ENCODE results near the gene OSBPL7. TPM values are rescaled to one million over a fixed set of nuclear protein-coding genes. Genes with fewer than 3 reads are reported as not detected.
A peak's percentile ranks its signal among the peaks of the same experiment; 100 is the strongest.

OSBPL7 gene
- total RNA-seq, 3 donors from 2014 or later, result 3.0 to 10.2 (median 8.9) TPM

DNA sequence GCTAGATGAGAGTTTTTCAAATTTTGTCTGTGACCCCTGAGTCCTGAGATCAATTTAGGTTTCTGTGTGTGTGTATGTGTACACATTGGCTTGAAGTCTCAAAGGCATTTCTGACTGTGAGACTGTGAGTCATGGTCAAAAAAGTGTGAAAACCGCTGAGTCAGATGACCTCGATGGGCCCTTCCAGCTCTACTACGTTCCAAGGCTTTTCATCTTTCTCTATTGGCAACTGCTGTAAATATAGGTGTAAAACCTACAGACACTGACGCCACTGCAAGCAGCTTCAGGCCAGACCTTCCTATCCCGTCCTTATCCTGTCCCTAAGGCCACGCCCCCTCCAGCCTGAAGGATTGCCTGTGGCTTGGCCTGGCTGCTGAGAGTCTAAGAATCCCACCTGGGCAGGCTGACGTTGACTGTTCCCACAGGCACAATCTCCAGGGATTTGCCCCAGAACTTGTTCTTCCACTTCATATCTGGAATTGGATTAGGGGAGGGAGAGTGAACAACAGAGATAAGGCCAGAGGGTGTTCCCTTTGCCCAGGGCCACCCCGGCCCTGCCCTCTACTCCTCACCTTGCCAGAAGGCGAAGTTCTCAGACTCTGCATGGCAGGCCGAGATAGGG is 11.3 kb downstream of the OSBPL7 start:
- Histone ChIP-seq H3K4me3 (no peak overlapping the region), H3K4me1 (no peaks in the 10 kb centered on the region), H3K9me3 (no peaks in the 10 kb centered on the region), H3K36me3 (no peaks in the 10 kb centered on the region), H3K27ac (peak overlapping the region; percentile 16 to 67), H3K27me3 (no peaks in the 10 kb centered on the region)
- TF ChIP-seq, protein P1, sequence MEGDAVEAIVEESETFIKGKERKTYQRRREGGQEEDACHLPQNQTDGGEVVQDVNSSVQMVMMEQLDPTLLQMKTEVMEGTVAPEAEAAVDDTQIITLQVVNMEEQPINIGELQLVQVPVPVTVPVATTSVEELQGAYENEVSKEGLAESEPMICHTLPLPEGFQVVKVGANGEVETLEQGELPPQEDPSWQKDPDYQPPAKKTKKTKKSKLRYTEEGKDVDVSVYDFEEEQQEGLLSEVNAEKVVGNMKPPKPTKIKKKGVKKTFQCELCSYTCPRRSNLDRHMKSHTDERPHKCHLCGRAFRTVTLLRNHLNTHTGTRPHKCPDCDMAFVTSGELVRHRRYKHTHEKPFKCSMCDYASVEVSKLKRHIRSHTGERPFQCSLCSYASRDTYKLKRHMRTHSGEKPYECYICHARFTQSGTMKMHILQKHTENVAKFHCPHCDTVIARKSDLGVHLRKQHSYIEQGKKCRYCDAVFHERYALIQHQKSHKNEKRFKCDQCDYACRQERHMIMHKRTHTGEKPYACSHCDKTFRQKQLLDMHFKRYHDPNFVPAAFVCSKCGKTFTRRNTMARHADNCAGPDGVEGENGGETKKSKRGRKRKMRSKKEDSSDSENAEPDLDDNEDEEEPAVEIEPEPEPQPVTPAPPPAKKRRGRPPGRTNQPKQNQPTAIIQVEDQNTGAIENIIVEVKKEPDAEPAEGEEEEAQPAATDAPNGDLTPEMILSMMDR (IDR thresholded peaks at IDR 0.05), result no peak
- no peak for TF ChIP-seq POLR2AphosphoS5 (IDR thresholded peaks at IDR 0.05)
- no peak for TF ChIP-seq POLR2A (IDR thresholded peaks at IDR 0.05)
- no peak for DNase-seq (ENCODE audit: low spot score in 2 of 2)
- intact Hi-C loops (cut with DNase I; ENCODE audit: low total_unique reads), result no loop called here

DNA sequence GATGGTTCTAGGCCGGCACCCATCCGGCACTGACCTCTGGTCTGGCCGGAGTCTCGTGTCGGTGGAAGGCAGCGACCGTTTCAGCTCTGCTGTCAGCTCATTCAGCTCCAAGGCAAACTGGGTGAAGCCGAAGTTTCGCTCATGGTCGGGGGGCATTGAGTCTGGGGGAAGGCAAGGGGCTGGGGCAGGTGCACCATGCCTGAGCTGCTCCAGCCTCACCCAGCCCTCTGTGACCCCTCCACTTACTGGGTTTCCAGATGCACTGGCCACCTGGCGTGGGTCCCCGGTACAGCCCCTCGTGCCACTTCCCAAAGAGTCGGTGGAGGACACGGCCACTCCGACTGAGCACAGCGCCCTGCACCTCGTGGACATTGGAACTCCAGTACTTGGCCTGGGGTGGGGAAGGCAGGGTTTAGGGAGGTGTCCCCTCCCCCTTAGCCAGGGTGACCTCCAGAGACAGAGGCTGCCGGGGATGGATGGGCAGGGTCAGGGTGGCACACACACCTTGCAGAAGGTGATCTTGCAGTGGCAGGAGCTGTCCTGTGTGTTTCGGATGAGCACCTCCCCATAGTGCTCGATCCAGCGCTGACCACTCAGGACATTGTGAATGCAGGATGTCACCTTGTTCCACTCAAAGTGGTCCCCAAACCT is 12.6 kb downstream of the OSBPL7 start:
- Histone ChIP-seq H3K36me3 (no peaks in the 10 kb centered on the region), H3K4me1 (no peaks in the 10 kb centered on the region), H3K9me3 (no peaks in the 10 kb centered on the region), H3K27ac (no peak overlapping the region), H3K27me3 (no peaks in the 10 kb centered on the region), H3K4me3 (no peak overlapping the region)
- TF ChIP-seq POLR2AphosphoS5 (IDR thresholded peaks at IDR 0.05) (no peak), POLR2A (IDR thresholded peaks at IDR 0.05) (no peak)
- TF ChIP-seq, protein P1 (IDR thresholded peaks at IDR 0.05), result no peak
- intact Hi-C loops (cut with DNase I; ENCODE audit: low total_unique reads), result no loop called here
- DNase-seq (ENCODE audit: low spot score in 2 of 2), result no peak

DNA sequence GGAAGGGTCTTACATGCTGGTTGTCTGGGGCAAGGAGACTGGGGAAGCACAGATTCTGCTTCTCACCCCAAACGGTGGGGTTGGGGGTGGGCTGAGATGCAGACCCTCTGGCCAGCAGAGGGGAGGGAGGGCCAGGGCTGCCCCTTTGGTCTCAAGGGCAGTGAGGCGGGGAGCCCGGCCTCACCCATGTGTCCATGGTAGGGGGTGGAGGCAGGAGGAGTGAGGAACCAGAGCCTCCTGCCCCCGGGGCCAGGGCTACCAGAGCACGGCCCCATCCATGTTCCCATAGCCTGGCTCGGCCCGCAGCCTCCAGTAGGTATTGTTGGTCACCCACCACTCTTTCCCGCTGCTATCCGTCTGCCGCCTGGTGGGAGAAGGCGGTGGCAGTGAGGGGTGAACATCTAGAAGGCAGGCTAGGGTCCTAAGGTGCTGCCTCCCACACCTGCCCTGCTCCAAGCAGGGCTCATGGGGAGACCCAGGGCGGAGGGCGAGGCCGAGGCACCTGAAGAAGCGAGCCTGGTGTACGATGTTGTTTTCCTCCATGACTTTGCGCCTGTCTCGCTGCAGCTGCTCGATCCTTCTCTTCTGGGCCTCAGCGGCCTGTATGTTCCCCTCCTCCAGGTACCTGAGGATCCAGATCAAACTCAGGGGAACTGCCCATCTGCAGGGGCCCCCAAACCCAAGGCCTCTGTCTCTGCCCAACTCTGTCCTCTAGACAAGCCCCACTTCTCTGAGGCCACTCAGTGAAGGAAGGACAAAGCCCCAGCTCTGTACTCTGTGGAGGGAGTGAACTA is 13.4 kb downstream of the OSBPL7 start:
- H3K4me1 ChIP-seq, result no peaks in the 10 kb centered on the region
- H3K36me3 ChIP-seq, result no peaks in the 10 kb centered on the region
- intact Hi-C loops (cut with DNase I; ENCODE audit: low total_unique reads), result no loop called here
- TF ChIP-seq, protein P1 (IDR thresholded peaks at IDR 0.05), result no peak
- TF ChIP-seq POLR2AphosphoS5 (IDR thresholded peaks at IDR 0.05) (no peak), POLR2A (IDR thresholded peaks at IDR 0.05) (no peak)
- H3K9me3 ChIP-seq, result no peaks in the 10 kb centered on the region
- no peaks in the 10 kb centered on the region for H3K27me3 ChIP-seq
- no peak overlapping the region for H3K27ac ChIP-seq
- no peak overlapping the region for H3K4me3 ChIP-seq
- no peak for DNase-seq (ENCODE audit: low spot score in 2 of 2)

DNA sequence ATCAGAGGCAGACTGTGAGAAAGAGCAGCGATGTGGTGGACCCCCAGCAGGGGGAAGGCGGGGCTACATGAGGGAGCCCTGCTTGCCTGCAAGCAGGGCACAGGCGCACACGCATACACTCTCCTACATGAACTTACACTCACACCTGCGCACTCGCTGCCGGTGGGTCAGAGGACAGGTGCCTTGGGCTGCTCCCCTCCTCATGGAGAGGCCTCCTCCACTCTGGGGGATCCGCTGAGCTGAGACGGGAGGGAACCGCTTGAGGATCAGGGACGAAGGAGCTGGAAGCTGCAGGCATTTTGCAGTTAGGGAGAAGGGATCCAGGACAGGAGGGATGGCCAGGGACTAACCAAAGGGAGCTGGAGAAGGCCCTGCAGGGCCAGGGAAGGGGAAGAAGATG is 14.2 kb downstream of the OSBPL7 start:
- Histone ChIP-seq H3K4me3 (no peak overlapping the region), H3K27ac (no peak overlapping the region), H3K4me1 (no peaks in the 10 kb centered on the region), H3K9me3 (no peaks in the 10 kb centered on the region), H3K27me3 (no peaks in the 10 kb centered on the region), H3K36me3 (no peaks in the 10 kb centered on the region)
- intact Hi-C loops (cut with DNase I; ENCODE audit: low total_unique reads), result no loop called here
- DNase-seq (ENCODE audit: low spot score in 2 of 2), result no peak
- TF ChIP-seq POLR2A (IDR thresholded peaks at IDR 0.05) (no peak), POLR2AphosphoS5 (IDR thresholded peaks at IDR 0.05) (no peak)
- TF ChIP-seq, protein P1 (IDR thresholded peaks at IDR 0.05), result no peak

DNA sequence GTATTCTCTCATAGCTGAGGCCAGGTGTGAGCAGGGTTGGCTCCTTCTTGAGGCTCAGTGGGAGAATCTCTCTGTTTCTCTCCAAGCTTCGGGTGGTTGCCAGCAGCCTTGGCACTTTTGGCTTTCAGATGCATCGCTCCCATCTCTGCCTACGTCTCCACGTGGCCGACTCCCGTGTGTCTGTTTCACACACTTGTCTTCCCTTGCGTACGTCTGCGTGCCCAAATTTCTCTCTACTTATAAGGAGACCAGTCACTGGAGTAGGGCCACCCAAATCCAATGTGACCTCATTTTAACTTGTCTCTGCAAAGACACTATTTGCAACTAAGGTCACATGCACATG is 14.7 kb downstream of the OSBPL7 start:
- H3K4me3 ChIP-seq, result no peak overlapping the region
- no peaks in the 10 kb centered on the region for H3K36me3 ChIP-seq
- no peak overlapping the region for H3K27ac ChIP-seq
- H3K4me1 ChIP-seq, result no peaks in the 10 kb centered on the region
- no peaks in the 10 kb centered on the region for H3K9me3 ChIP-seq
- DNase-seq (ENCODE audit: low spot score in 2 of 2), result no peak
- intact Hi-C loops (cut with DNase I; ENCODE audit: low total_unique reads), result no loop called here
- TF ChIP-seq POLR2A (IDR thresholded peaks at IDR 0.05), result no peak
- TF ChIP-seq, protein P1 (IDR thresholded peaks at IDR 0.05), result no peak
- TF ChIP-seq POLR2AphosphoS5 (IDR thresholded peaks at IDR 0.05), result no peak
- no peaks in the 10 kb centered on the region for H3K27me3 ChIP-seq
